OCI-LY7 (cell line): ENCODE measurements around the gene CDK14. TPM values are rescaled to one million over a fixed set of nuclear protein-coding genes. Genes with fewer than 3 reads are reported as not detected.

Source experiments
- BruUV-seq: library from RNA; stranded (reverse); fragments of 400-500 nt; replicated peaks from 2 replicates; lab custom pipeline; 2021; lab: Mats Ljungman, UMichigan
- CTCF ChIA-PET: fragments of 300-600 bp; sonication (Branson Sonifier 250); formaldehyde crosslinking; loops from one replicate; lab custom pipeline; 2022; ENCODE audit warnings: antibody characterized with exemption; ENCODE audit not compliant: unreplicated experiment; lab: Charles Lee
- POLR2A ChIA-PET: fragments of 300-600 bp; sonication (Branson Sonifier 250); formaldehyde crosslinking; loops from one replicate; lab custom pipeline; 2022; ENCODE audit warnings: antibody characterized with exemption; lab: Charles Lee
- DNase-seq: peaks from one replicate; pipeline ENCODE4 v3.0.0-alpha.2; 2015; ENCODE audit warnings: low spot score
- H2AFZ ChIP-seq: fragments of 200-600 bp; sonication (generic), shearing (Covaris generic); 2 replicates; pipeline ENCODE4 v1.6.1; 2014; ENCODE audit warnings: mild to moderate bottlenecking, antibody characterized with exemption, low read length, moderate library complexity
- H3K27ac ChIP-seq: fragments of 200-600 bp; sonication (generic); 2 replicates; pipeline ENCODE4 v1.5.1; 2014; ENCODE audit warnings: mixed run types, low read depth, mild to moderate bottlenecking, moderate library complexity, low read length, inconsistent platforms; ENCODE audit not compliant: poor library complexity, severe bottlenecking
- H3K36me3 ChIP-seq: fragments of 200-600 bp; sonication (generic); 2 replicates; pipeline ENCODE4 v1.6.1; 2014; ENCODE audit warnings: mild to moderate bottlenecking, antibody characterized with exemption, low read length, moderate library complexity, mixed read lengths; ENCODE audit not compliant: insufficient read depth
- H3K4me1 ChIP-seq: fragments of 200-600 bp; sonication (generic); 2 replicates; pipeline ENCODE4 v1.5.1; 2014; ENCODE audit warnings: mild to moderate bottlenecking, low read length; ENCODE audit not compliant: insufficient read depth, poor library complexity, severe bottlenecking
- H3K4me2 ChIP-seq: fragments of 200-600 bp; sonication (generic); 2 replicates; pipeline ENCODE4 v1.6.1; 2014; ENCODE audit warnings: mild to moderate bottlenecking, low read length
- H3K4me3 ChIP-seq: fragments of 200-600 bp; sonication (generic); 2 replicates; pipeline ENCODE4 v1.5.1; 2014; ENCODE audit warnings: mild to moderate bottlenecking, low read depth, low read length; ENCODE audit not compliant: poor library complexity, severe bottlenecking
- H3K79me2 ChIP-seq: fragments of 200-600 bp; sonication (generic); 2 replicates; pipeline ENCODE4 v1.6.1; 2016; ENCODE audit warnings: low read depth, mild to moderate bottlenecking, low read length, moderate library complexity, mixed read lengths; ENCODE audit not compliant: insufficient read depth
- H3K9me2 ChIP-seq: fragments of 200-600 bp; sonication (generic); 2 replicates; pipeline ENCODE4 v1.6.1; 2016; ENCODE audit warnings: mild to moderate bottlenecking, low read length, mixed read lengths; ENCODE audit not compliant: insufficient read depth
- H3K9me3 ChIP-seq: fragments of 200-600 bp; sonication (generic); 2 replicates; pipeline ENCODE4 v1.6.1; 2014; ENCODE audit warnings: mild to moderate bottlenecking, mixed run types, low read length, mixed read lengths
- H4K20me1 ChIP-seq: fragments of 200-600 bp; sonication (generic); 2 replicates; pipeline ENCODE4 v1.6.1; 2014; ENCODE audit warnings: mild to moderate bottlenecking, antibody characterized with exemption, low read length, moderate library complexity, mixed read lengths; ENCODE audit not compliant: insufficient read depth
- EZH2phosphoT487 ChIP-seq: fragments of 200-600 bp; sonication (generic); IDR thresholded peaks from 2 replicates; pipeline ENCODE4 v1.6.1; 2018; ENCODE audit warnings: low read depth, borderline replicate concordance, mild to moderate bottlenecking, mixed run types, antibody characterized with exemption, low read length, moderate library complexity, mixed read lengths
- intact Hi-C: fragments of 100-400 bp; cut with micrococcal nuclease; formaldehyde crosslinking; loops from one replicate; pipeline ENCODE4 v1.10.0; 2022; ENCODE audit not compliant: unreplicated experiment
- total RNA-seq, 2 experiments: library from RNA; depleted of rRNA in 1 of 2; stranded (reverse); fragments of >200 nt in 1 of 2; shearing (Covaris generic) in 1 of 2; gene quantifications; 2 replicates each; pipeline ENCODE4 v1.2.3, GENCODE V29; 2014 to 2022
- TF ChIP-seq, protein P1 (sequence below): fragments of 200-600 bp; sonication (generic); conservative IDR thresholded peaks from 2 replicates; pipeline ENCODE4 v1.5.1; 2014; ENCODE audit warnings: mild to moderate bottlenecking, antibody characterized with exemption, low read length, moderate library complexity, mixed read lengths

Gene CDK14
- total RNA-seq, 2 experiments from 2014 or later = 90.7 to 111 TPM

GRCh38 chr7:90894122-90894521, 298.0 kb downstream of the CDK14 start:
- H3K36me3 ChIP-seq = no peaks in the 10 kb centered on the region; the same call in 1 of the 2 replicates
- H3K9me3 ChIP-seq = no peaks in the 10 kb centered on the region
- ChIA-PET CTCF (no interaction called here), POLR2A (no interaction called here)
- H3K4me1 ChIP-seq = peaks cover 7% of the 10 kb centered on the region
- H4K20me1 ChIP-seq = no peaks in the 10 kb centered on the region
- intact Hi-C loops = no loop called here
- H3K27ac ChIP-seq = no peak overlapping the region
- H3K9me2 ChIP-seq = no peaks in the 10 kb centered on the region
- no peak overlapping the region for H2AFZ ChIP-seq
- peaks cover 3% of the 10 kb centered on the region; the same call in 1 of the 2 replicates for H3K79me2 ChIP-seq
- no peak for TF ChIP-seq EZH2phosphoT487
- TF ChIP-seq, protein P1, sequence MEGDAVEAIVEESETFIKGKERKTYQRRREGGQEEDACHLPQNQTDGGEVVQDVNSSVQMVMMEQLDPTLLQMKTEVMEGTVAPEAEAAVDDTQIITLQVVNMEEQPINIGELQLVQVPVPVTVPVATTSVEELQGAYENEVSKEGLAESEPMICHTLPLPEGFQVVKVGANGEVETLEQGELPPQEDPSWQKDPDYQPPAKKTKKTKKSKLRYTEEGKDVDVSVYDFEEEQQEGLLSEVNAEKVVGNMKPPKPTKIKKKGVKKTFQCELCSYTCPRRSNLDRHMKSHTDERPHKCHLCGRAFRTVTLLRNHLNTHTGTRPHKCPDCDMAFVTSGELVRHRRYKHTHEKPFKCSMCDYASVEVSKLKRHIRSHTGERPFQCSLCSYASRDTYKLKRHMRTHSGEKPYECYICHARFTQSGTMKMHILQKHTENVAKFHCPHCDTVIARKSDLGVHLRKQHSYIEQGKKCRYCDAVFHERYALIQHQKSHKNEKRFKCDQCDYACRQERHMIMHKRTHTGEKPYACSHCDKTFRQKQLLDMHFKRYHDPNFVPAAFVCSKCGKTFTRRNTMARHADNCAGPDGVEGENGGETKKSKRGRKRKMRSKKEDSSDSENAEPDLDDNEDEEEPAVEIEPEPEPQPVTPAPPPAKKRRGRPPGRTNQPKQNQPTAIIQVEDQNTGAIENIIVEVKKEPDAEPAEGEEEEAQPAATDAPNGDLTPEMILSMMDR = no peak
- no peak overlapping the region for H3K4me3 ChIP-seq
- no peak for DNase-seq
- BruUV-seq = no TSS peak
- no peak overlapping the region for H3K4me2 ChIP-seq

DNA sequence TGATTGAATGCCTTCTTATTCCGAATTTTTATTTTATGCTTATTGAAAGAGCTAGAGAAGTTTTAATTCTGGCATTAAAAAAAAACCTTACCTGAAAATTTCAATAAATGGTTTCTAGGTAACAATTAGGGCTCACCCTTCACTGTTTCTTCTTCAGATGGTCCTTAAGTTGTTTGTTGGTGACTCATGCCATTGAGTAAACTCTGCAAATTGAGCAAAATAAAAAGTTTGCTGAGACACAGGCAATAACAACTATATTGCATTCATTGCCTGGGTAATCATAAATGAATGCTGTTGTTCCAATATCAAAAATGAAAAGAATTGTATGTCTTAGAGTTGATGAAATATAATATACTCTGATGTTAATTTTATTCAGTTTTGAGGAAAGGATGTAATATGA, 300.3 kb downstream of the CDK14 start:
- peaks cover 3% of the 10 kb centered on the region; the same call in 1 of the 2 replicates for H3K79me2 ChIP-seq

GRCh38 chr7:90897961-90898469, 301.9 kb downstream of the CDK14 start:
- Histone ChIP-seq H2AFZ (no peak overlapping the region), H3K4me2 (no peak overlapping the region), H3K4me1 (peaks cover 7% of the 10 kb centered on the region), H3K4me3 (no peak overlapping the region), H3K36me3 (peaks cover 24% of the 10 kb centered on the region), H3K79me2 (peaks cover 3% of the 10 kb centered on the region; the same call in 1 of the 2 replicates), H3K9me2 (no peaks in the 10 kb centered on the region), H4K20me1 (no peaks in the 10 kb centered on the region), H3K9me3 (no peaks in the 10 kb centered on the region), H3K27ac (no peak overlapping the region)
- TF ChIP-seq EZH2phosphoT487 = no peak
- TF ChIP-seq, protein P1 = no peak
- no TSS peak for BruUV-seq
- DNase-seq = no peak
- CTCF ChIA-PET = no interaction called here
- POLR2A ChIA-PET = no interaction called here
- intact Hi-C loops = no loop called here

More for the DNA sequence above, 300.3 kb downstream of the CDK14 start:
- Histone ChIP-seq H2AFZ (no peak overlapping the region), H3K9me2 (no peaks in the 10 kb centered on the region), H3K4me1 (peaks cover 7% of the 10 kb centered on the region), H3K4me3 (no peak overlapping the region), H3K27ac (no peak overlapping the region), H3K4me2 (no peak overlapping the region), H3K9me3 (no peaks in the 10 kb centered on the region), H4K20me1 (no peaks in the 10 kb centered on the region), H3K36me3 (peaks cover 17% of the 10 kb centered on the region)
- intact Hi-C loops = no loop called here
- ChIA-PET CTCF (no interaction called here), POLR2A (interaction anchor here (0.6 kb wide), 1 partner anchor 967 kb away, joined by 3 read pairs; no protein-coding TSS in a partner anchor)
- no TSS peak for BruUV-seq
- DNase-seq = no peak
- TF ChIP-seq EZH2phosphoT487 = no peak
- TF ChIP-seq, protein P1 = no peak
